22Rv1 (cell line): ENCODE data around the gene ABCB8.

Experiments
- ZFX ChIP-seq: fragments of 450-650 bp; IDR thresholded peaks from 2 replicates; pipeline ENCODE4 v1.6.1; 2017; ENCODE audit warnings: antibody characterized with exemption, borderline replicate concordance
- TF ChIP-seq, protein P1 (sequence below): fragments of 450-650 bp; IDR thresholded peaks from 2 replicates; pipeline ENCODE4 v1.5.1; 2017; ENCODE audit warnings: mild to moderate bottlenecking

DNA sequence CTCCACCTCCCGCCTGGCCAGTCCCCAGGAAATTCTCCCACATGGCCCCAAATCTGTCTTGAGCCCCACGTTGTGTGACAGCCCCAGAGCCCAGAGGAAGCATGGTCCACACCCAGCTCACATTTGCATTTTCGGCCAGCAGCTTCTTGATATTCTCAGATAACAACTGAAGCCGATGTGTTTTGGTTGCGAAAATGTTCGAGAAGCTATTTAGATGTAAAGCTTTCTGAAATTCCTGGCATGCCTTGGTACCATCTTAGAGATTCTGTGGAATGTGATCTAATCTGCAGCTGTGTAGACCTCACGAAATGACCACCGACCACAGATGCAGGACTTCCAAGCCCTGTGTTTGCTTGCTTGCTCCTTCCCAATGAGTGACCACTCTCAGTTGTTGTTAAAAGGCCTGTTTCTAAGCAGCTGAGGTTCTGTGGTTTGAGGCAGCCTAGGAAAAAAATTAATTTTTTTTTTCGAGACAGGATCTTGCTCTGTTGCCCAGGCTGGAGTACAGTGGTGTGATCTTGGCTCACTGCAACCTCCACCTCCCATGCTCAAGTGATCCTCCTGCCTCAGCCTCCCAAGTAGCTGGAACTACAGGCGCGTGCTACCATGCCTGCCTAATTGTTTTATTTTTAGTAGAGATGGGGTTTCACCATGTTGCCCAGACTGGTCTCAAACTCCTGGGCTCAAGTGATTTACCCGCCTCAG, 40.0 kb downstream of the ABCB8 start:
- TF ChIP-seq, protein P1, sequence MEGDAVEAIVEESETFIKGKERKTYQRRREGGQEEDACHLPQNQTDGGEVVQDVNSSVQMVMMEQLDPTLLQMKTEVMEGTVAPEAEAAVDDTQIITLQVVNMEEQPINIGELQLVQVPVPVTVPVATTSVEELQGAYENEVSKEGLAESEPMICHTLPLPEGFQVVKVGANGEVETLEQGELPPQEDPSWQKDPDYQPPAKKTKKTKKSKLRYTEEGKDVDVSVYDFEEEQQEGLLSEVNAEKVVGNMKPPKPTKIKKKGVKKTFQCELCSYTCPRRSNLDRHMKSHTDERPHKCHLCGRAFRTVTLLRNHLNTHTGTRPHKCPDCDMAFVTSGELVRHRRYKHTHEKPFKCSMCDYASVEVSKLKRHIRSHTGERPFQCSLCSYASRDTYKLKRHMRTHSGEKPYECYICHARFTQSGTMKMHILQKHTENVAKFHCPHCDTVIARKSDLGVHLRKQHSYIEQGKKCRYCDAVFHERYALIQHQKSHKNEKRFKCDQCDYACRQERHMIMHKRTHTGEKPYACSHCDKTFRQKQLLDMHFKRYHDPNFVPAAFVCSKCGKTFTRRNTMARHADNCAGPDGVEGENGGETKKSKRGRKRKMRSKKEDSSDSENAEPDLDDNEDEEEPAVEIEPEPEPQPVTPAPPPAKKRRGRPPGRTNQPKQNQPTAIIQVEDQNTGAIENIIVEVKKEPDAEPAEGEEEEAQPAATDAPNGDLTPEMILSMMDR, result no peak
- no peak for TF ChIP-seq ZFX
